GM21786 (cell line): ENCODE data around the gene LRP1.

Experiments used
- ATAC-seq: cut with Tn5 transposase; IDR thresholded peaks from one replicate; pipeline ENCODE4 v1.9.1; 2021; ENCODE audit not compliant: unreplicated experiment

LRP1 gene

GRCh38 chr12:57133013-57133569, 4.8 kb downstream of the LRP1 start:
- no peak for ATAC-seq

GRCh38 chr12:57133916-57134315, 5.6 kb downstream of the LRP1 start:
- ATAC-seq: no peak

GRCh38 chr12:57134949-57135348, 6.7 kb downstream of the LRP1 start:
- ATAC-seq: no peak

- no peak for ATAC-seq
These were observed 7.4 kb downstream of the LRP1 start for GRCh38 chr12:57135527-57136326.

GRCh38 chr12:57138526-57139272, 10.4 kb downstream of the LRP1 start:
- ATAC-seq: no peak

- ATAC-seq: no peak
These were observed 11.7 kb downstream of the LRP1 start for GRCh38 chr12:57139796-57140649.

GRCh38 chr12:57141249-57141648, 13.0 kb downstream of the LRP1 start:
- no peak for ATAC-seq

GRCh38 chr12:57142121-57142520, 13.8 kb downstream of the LRP1 start:
- ATAC-seq: no peak

- ATAC-seq: no peak
These were observed 14.4 kb downstream of the LRP1 start for GRCh38 chr12:57142727-57143126.

GRCh38 chr12:57143454-57143853, 15.2 kb downstream of the LRP1 start:
- no peak for ATAC-seq

- no peak for ATAC-seq
These were observed 17.3 kb downstream of the LRP1 start for GRCh38 chr12:57145460-57146059.

- no peak for ATAC-seq
These were observed 17.8 kb downstream of the LRP1 start for GRCh38 chr12:57146092-57146491.

GRCh38 chr12:57146961-57147944, 19.0 kb downstream of the LRP1 start, which contains the start of gene LRP1-AS:
LRP1-AS (minus strand) TSS chr12:57147619.
- no peak for ATAC-seq

- no peak for ATAC-seq
These were observed 20.4 kb downstream of the LRP1 start for GRCh38 chr12:57148469-57149244.

GRCh38 chr12:57149245-57149900, 21.1 kb downstream of the LRP1 start:
- no peak for ATAC-seq

GRCh38 chr12:57150400-57151000, 22.2 kb downstream of the LRP1 start:
- ATAC-seq: no peak

- ATAC-seq: no peak
These were observed 23.7 kb downstream of the LRP1 start for GRCh38 chr12:57151741-57152630.
